ENCODE results near the gene VTI1A. TPM values are rescaled to one million over a fixed set of nuclear protein-coding genes. Genes with fewer than 3 reads are reported as not detected.

Gene VTI1A
- total and polyA plus RNA-seq, 2 of the 4 experiments (the other 2 are of a cell fraction), result 9.7 to 24.9 TPM

DNA sequence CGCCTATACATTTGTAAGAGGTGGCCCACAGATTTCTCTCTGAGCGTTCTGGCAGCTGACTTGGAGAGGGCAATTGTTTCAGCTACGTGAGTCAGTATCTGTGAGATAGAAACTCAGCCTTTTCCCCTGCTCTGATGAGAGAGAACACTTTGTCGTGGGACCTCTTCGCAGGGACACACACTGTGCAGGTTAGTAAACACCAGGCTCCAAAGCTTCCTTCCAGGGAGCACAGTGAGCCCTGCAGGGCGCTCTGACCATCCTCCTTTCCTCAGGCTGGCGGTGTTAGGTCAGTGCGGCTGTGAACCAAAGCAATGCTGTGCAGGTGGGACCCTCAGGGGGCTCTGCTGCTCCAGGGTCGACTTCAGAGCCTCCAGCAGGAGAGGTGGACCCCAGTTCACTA is 350.8 kb downstream of the VTI1A start:
- H2BK120ac ChIP-seq (ENCODE audit: low read depth, low read length), result no peak overlapping the region
- whole genome bisulfite sequencing, 2 experiments (ENCODE audit: extremely low coverage in 2 of 2, insufficient read length in 1 of 2), result 89% methylated on average over 7 of the region's 9 CpGs; no CpG with 5 or more reads in 1 of the 2 experiments

More for the DNA sequence above, 350.8 kb downstream of the VTI1A start:
- Histone ChIP-seq H3K4me3 (ENCODE audit: insufficient read depth, low read depth, low read length) (no peak overlapping the region), H3K27ac (ENCODE audit: insufficient read depth, low read length) (no peak overlapping the region), H4K8ac (ENCODE audit: low read depth in 2 of 2, low read length in 2 of 2) (no peak overlapping the region), H3K23ac (ENCODE audit: low read depth, low read length) (no peak overlapping the region), H2BK15ac (ENCODE audit: low read depth, low read length) (no peak overlapping the region), H3K4me1 (ENCODE audit: control insufficient read depth, insufficient read depth, low read length) (peaks cover 7% of the 10 kb centered on the region), H2BK20ac (ENCODE audit: low read depth, low read length) (no peak overlapping the region), H2BK5ac (ENCODE audit: low read depth, low read length, poor library complexity, severe bottlenecking) (no peak overlapping the region), H4K20me1 (ENCODE audit: insufficient read depth, low read length) (no peaks in the 10 kb centered on the region), H3K56ac (ENCODE audit: extremely low read depth, insufficient read depth, low read length) (no peak overlapping the region), H3K27me3 (ENCODE audit: control insufficient read depth, insufficient read depth, low read length) (no peaks in the 10 kb centered on the region), H3K4me2 (ENCODE audit: low read depth, low read length) (no peak overlapping the region), H3K4ac (ENCODE audit: low read depth, low read length) (no peak overlapping the region), H4K5ac (ENCODE audit: low read depth, low read length) (no peak overlapping the region), H3K18ac (ENCODE audit: low read depth, low read length) (no peak overlapping the region), H3K9me3 (ENCODE audit: control insufficient read depth, insufficient read depth, low read length) (no peaks in the 10 kb centered on the region), H3K79me1 (ENCODE audit: low read depth in 1 of 2, low read length in 2 of 2) (no peaks in the 10 kb centered on the region), H4K91ac (ENCODE audit: insufficient read depth, low read depth, low read length) (no peak overlapping the region), H3K14ac (replicated peaks; ENCODE audit: low read depth, low read length) (no peak overlapping the region), H3K9ac (ENCODE audit: low read depth, low read length) (no peak overlapping the region), H3K36me3 (ENCODE audit: control insufficient read depth, insufficient read depth, low read length) (no peaks in the 10 kb centered on the region), H2AK5ac (ENCODE audit: low read depth, low read length) (no peak overlapping the region), H3K9me1 (ENCODE audit: insufficient read depth, low read length) (peaks cover 3% of the 10 kb centered on the region; the same call in 1 of the 2 replicates), H2AFZ (replicated peaks; ENCODE audit: low read length, poor library complexity) (no peak overlapping the region), H2AK9ac (replicated peaks; ENCODE audit: low read depth, low read length, poor library complexity) (no peak overlapping the region)
- BruUV-seq (replicated peaks), result no TSS peak
- intact Hi-C loops (cut with micrococcal nuclease) (no loop called here), in situ Hi-C loops (cut with MboI; ENCODE audit: low sequenced_read_pairs) (no loop called here), dilution Hi-C loops (cut with HindIII; ENCODE audit: low sequenced_read_pairs, unreplicated experiment) (no loop called here)
- ChIA-PET CTCF (no interaction called here), POLR2A (ENCODE audit: unreplicated experiment) (no interaction called here)
- no peak for TF ChIP-seq CEBPB (IDR thresholded peaks at IDR 0.05; ENCODE audit: low read depth, low read length)
- TF ChIP-seq RCOR1 (IDR thresholded peaks at IDR 0.05; ENCODE audit: insufficient replicate concordance, low read length), result no peak
- TF ChIP-seq SMC3 (IDR thresholded peaks at IDR 0.05; ENCODE audit: low read depth, low read length), result no peak
- TF ChIP-seq CHD1 (IDR thresholded peaks at IDR 0.05; ENCODE audit: low read depth, low read length), result no peak
- TF ChIP-seq MXI1 (IDR thresholded peaks at IDR 0.05; ENCODE audit: borderline replicate concordance, low read depth, low read length), result no peak
- TF ChIP-seq, protein P1, sequence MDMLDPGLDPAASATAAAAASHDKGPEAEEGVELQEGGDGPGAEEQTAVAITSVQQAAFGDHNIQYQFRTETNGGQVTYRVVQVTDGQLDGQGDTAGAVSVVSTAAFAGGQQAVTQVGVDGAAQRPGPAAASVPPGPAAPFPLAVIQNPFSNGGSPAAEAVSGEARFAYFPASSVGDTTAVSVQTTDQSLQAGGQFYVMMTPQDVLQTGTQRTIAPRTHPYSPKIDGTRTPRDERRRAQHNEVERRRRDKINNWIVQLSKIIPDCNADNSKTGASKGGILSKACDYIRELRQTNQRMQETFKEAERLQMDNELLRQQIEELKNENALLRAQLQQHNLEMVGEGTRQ (IDR thresholded peaks at IDR 0.05; ENCODE audit: low read depth, low read length), result no peak
- TF ChIP-seq MAFK (IDR thresholded peaks at IDR 0.05; ENCODE audit: low read depth, low read length), result no peak
- no peak for TF ChIP-seq RFX5 (IDR thresholded peaks at IDR 0.05; ENCODE audit: low read depth, low read length)
- TF ChIP-seq, protein P2, sequence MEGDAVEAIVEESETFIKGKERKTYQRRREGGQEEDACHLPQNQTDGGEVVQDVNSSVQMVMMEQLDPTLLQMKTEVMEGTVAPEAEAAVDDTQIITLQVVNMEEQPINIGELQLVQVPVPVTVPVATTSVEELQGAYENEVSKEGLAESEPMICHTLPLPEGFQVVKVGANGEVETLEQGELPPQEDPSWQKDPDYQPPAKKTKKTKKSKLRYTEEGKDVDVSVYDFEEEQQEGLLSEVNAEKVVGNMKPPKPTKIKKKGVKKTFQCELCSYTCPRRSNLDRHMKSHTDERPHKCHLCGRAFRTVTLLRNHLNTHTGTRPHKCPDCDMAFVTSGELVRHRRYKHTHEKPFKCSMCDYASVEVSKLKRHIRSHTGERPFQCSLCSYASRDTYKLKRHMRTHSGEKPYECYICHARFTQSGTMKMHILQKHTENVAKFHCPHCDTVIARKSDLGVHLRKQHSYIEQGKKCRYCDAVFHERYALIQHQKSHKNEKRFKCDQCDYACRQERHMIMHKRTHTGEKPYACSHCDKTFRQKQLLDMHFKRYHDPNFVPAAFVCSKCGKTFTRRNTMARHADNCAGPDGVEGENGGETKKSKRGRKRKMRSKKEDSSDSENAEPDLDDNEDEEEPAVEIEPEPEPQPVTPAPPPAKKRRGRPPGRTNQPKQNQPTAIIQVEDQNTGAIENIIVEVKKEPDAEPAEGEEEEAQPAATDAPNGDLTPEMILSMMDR (conservative IDR thresholded peaks at IDR 0.05; ENCODE audit: low read depth, low read length), result no peak
- TF ChIP-seq POLR2A (IDR thresholded peaks at IDR 0.05; ENCODE audit: low read depth, low read length), result no peak
- TF ChIP-seq FOS (IDR thresholded peaks at IDR 0.05; ENCODE audit: low read depth, low read length), result no peak
- TF ChIP-seq, protein P3, sequence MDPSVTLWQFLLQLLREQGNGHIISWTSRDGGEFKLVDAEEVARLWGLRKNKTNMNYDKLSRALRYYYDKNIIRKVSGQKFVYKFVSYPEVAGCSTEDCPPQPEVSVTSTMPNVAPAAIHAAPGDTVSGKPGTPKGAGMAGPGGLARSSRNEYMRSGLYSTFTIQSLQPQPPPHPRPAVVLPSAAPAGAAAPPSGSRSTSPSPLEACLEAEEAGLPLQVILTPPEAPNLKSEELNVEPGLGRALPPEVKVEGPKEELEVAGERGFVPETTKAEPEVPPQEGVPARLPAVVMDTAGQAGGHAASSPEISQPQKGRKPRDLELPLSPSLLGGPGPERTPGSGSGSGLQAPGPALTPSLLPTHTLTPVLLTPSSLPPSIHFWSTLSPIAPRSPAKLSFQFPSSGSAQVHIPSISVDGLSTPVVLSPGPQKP (IDR thresholded peaks at IDR 0.05; ENCODE audit: borderline replicate concordance, low read depth, low read length), result no peak
- no peak for TF ChIP-seq BHLHE40 (IDR thresholded peaks at IDR 0.05; ENCODE audit: low read depth, low read length)
- no peak for TF ChIP-seq RAD21 (IDR thresholded peaks at IDR 0.05; ENCODE audit: low read length)
- TF ChIP-seq MAZ (IDR thresholded peaks at IDR 0.05; ENCODE audit: borderline replicate concordance, low read depth, low read length), result no peak
- TF ChIP-seq NFE2L2 (IDR thresholded peaks at IDR 0.05; ENCODE audit: low read depth, low read length), result no peak
- DNase-seq, result no peak
- ATAC-seq (ENCODE audit: low read depth), result no peak

All from IMR-90 (cell line).